GM21737 (cell line): Measurements from ENCODE around the gene ALX4.

ENCODE experiments used
- ATAC-seq: cut with Tn5 transposase; IDR thresholded peaks from one replicate; pipeline ENCODE4 v1.9.1; 2021; ENCODE audit warnings: mild to moderate bottlenecking, moderate library complexity; ENCODE audit not compliant: unreplicated experiment

Gene ALX4

DNA sequence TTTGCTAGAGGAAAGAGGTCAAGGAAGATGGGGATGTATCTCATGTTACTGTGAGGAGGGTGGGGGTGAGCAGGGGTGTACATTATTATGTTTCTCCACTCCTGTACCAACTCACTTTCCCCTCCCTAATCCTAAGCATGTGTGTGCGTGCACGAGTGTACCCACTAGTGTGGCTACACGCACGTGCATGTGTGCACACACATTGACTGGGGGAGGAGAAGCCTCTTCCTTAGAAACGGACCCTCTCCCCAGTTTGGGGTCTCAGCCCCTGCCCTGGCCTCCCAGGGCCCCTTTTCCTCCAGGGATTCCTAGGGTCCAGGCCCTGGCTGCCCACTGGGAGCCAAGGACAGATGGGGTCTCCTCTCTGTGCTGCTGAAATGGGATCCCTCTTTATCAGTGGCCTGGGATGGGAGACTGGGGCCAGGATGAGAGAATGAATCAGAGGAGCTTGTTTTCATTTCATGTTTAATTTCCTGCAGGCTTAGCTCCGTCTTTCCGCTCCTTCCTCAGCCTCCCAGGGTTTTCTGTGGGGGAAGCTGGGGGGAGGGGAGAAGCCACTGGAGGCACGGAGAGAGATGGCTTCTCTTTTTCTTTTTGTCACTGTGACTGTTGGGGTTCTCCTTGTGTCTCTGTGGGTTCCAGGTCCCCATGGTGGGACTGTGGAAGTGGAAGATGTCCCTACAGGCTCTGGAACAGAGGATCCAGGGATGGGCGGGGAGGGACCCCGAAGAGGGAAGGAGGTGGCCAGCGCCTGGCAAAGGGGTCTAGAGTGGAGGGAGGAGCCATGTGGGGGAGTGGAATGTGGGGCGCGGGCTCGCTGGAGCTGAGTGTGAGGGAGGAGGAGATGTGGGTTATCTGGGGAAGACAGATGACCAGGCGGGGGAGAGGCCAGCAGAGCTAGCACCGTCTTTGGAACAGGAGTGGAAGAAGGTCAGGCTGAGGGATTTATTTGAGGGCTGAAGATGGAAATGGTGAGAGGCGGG, 40.3 kb downstream of the ALX4 start:
- no peak for ATAC-seq

- no peak for ATAC-seq
Measured at GRCh38 chr11:44268614-44269080, 41.3 kb downstream of the ALX4 start.

DNA sequence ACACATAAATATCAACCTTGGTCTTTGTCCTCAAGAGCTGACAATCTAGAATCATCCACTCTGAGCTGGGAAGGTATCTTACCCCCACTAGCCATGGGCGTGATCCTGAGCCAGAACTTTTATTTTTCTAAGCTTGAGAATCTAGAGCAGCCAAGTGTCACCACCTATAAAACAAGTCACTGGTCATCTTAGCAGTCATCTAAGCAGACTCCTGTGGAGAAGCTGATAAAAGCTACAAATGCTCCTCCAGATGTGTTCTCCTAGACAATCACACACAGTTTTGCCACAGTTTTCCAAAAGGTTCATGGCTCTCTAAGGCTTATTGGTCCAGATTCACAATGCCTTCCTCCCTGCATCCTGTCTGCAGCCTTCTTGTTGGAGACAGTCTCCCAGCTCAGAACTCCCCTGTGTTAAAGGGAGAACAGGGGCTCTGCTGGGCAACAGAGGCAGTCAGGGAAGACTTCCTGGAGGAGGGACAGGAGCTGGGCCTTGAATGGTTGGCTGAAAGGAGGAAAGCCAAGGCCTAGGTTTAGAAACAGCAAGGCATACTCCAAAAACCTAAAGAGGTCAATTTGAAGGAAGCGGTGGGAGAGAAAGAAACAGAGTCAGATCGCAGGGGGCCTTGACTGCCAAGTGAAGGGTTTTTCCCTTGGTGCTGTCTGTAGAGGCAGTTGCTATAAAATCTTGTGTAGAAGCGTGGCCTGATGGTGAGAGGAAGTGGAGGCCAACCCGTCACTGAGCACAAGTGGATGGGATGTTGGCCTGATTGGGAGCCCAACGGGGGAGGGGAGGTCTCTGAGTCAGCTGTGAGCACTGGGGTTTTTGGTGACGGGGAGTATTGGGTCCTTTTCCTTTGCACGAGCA, 42.0 kb downstream of the ALX4 start:
- ATAC-seq: no peak

GRCh38 chr11:44267006-44267749, 42.8 kb downstream of the ALX4 start:
- no peak for ATAC-seq

- no peak for ATAC-seq
Measured at GRCh38 chr11:44266056-44266780, 43.7 kb downstream of the ALX4 start.

GRCh38 chr11:44264761-44265160, 45.2 kb downstream of the ALX4 start:
- ATAC-seq: no peak

DNA sequence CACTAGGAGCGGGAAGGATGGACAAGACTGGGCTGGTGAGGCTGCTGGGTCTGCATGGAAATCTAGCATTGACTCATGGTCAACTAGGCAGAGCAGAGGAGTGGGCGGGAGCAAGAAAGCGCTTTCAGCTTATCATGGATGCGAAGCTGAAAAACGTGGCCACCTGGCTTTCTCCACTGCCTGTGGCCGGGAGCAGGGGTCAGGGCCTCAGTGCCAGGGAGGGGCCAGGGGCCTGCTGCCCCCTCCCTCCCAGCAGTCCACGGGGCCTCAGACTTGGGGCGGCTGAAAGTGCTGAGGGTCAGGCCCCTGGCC, 45.5 kb downstream of the ALX4 start:
- no peak for ATAC-seq

DNA sequence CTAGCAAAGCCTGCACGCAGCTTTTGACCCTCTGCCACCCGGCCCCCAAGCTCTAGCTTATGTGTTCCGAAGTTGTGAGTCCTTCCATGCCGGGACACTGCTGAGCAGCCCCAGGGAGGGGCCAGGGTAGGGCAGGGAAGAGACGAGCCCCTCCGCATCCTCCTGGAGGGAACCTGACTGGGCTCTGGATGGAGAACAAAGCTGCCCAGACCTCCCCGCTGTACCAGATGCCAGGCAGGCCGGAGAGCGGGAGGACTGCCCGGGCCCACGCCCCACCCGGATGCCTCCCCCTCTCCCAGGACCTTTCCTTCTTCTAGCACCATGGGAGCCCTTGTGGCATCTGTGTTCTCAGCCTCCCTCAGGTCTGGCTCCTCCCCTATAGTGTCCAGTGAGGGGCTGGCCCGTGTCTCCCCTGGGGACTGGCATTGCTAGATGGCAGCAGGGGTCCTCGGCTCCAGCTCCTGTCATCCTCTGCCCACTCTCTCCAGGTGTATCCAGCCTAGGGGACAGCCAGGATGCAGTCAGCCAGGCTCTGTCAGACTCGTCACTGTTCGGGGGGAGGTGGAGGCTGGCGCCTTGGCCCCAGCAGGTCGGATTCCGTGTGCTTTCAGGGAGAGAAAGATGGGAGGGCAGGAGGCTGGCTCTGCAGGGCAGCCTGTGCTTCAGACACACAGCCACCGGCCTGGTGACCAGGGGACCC, 46.1 kb downstream of the ALX4 start:
- no peak for ATAC-seq

GRCh38 chr11:44261800-44262591, 47.9 kb downstream of the ALX4 start:
- no peak for ATAC-seq

DNA sequence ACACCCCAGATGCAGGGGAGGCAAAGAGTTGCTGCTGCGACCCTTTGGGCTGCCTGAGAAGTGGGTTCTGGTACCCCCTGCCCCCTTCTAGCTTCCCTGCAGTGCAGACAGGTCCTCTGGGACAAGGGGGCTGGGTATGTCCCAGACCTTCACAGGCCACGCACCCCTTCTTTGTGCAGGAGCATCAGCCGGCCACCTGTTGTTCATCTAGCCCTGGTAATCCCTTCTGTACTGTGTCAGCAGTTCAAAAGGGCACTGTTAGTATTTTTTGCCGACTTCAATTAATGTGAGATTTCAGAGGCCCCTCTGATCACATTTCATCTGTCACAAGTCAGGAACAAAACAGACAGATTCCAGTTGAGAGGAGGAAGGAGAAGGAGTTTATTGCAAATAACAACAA, 49.9 kb downstream of the ALX4 start:
- no peak for ATAC-seq

GRCh38 chr11:44258839-44259420, 51.0 kb downstream of the ALX4 start:
- ATAC-seq: no peak

- ATAC-seq: no peak
Measured at GRCh38 chr11:44258190-44258489, 51.8 kb downstream of the ALX4 start.

DNA sequence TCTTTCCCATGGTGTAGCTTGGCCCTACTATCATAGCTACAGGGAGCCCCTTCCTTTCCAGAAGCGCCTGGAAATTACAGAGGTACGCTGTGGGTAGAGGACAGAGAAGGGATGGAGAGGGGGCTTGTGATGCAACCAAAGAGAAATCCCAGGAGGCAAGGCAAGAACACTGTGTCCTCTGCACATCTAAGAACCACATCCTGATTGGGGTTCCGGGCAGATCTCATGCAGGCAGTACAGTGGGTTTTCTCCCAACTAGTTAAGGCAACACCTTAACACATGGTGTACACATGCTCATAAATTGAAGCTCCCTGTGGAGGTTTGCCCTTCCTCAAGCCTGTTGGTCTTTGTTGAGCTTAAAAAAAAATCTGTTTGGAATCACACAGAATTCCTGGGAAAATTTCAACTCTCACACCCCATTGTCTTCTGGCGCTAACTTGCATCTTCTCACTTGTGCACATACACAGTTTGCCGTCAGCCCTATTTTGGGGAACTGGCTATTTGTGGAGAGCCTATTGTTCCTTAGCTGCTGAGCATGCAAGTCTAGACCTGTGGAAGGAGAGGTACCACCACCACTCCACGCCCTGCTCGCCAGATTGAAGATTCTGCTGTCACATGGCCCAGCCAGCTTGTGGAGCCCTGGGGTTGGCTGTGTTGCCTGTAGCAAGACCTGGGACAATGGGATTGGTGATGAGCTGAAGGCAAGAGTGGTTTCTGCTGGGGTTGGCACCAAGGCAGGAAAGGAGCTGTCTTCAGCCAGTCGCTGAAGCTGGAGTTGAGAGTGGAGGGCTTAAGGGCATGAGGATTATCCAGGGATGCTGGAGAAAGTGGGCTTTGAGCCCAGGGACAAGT, 52.4 kb downstream of the ALX4 start:
- no peak for ATAC-seq

- no peak for ATAC-seq
Measured at GRCh38 chr11:44256673-44257291, 53.2 kb downstream of the ALX4 start.

GRCh38 chr11:44255406-44256071, 54.4 kb downstream of the ALX4 start:
- no peak for ATAC-seq

DNA sequence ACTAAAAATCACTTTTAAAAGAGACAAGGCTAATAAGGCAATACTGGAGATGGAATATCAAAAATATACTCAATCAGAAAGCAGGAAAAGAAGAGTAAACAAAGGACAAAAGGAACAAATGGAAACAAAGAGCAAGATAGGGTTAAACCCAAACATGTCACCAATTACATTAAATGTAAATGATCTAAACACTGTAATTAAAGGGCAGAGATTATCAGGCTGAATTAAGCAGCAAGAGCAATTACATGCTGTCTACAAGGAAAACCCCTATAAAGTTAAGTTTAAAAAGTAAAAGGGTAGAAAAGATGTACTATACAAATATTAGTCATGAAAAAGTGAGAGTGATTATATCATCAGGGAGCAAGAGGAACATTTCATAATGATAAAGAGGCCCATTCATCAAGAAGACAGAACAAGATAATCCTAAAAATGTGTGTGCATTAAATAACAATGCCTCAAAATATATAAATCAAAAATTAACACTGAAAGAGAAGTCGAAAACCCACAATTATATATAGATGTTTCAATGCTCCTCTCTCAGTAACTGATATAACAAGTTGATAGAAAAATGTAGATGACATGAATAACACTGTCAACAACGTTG, 56.8 kb downstream of the ALX4 start:
- ATAC-seq: no peak

DNA sequence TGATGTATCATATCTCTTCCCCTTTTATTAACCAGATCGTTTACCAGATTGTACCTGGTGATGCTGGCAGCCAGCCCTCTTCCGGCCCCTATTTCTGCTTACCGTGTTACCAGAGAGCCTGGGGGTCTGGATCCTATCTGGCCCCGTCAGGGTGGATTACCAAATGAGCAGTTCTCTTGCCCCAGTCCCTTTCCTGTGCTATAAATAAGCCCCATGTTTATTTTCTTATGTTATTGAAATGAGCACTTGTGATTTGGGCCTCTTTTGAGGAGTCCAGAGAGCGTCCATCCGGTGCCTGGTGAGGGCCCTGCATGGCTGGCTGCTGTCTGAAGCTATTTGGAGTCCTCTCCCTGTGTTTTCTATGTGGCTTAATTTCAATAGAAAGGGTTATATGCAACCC, 59.5 kb downstream of the ALX4 start:
- no peak for ATAC-seq
